ENCODE results near the gene HDAC8. TPM values are rescaled to one million over a fixed set of nuclear protein-coding genes. Genes with fewer than 3 reads are reported as not detected.

Gene HDAC8
- total and polyA plus RNA-seq, 9 of the 15 experiments (the other 6 are each of a cell fraction or from before 2014, with no cell fraction given), result 18.9 to 53.8 (median 28.7) TPM

- TF ChIP-seq SMC3 (conservative IDR thresholded peaks at IDR 0.05; ENCODE audit: insufficient read depth, low read depth, low read length) (no peak), PYGO2 (tag; IDR thresholded peaks at IDR 0.05) (no peak), RBM14 (IDR thresholded peaks at IDR 0.05; ENCODE audit: borderline replicate concordance, insufficient read depth, low read depth, low read length) (no peak), HNRNPK (IDR thresholded peaks at IDR 0.05; ENCODE audit: low read depth, low read length, poor library complexity, severe bottlenecking) (no peak), ZFP1 (CRISPR knock-in tag; IDR thresholded peaks at IDR 0.05) (no peak), ELK3 (CRISPR knock-in tag; IDR thresholded peaks at IDR 0.05) (no peak), ZFP91 (CRISPR knock-in tag; IDR thresholded peaks at IDR 0.05) (no peak), ZNF76 (CRISPR knock-in tag; IDR thresholded peaks at IDR 0.05; ENCODE audit: borderline replicate concordance) (no peak), CEBPZ (IDR thresholded peaks at IDR 0.05; ENCODE audit: borderline replicate concordance, low read depth, low read length) (no peak), MAFF (IDR thresholded peaks at IDR 0.05; ENCODE audit: low read length) (peak; percentile 9; the same call in 1 of the 2 replicates)
Observed at GRCh38 chrX:72470117-72470516, 102.5 kb downstream of the HDAC8 start (continued).
